GM18517 (cell line): ENCODE data around the gene OR6C2.
"Not testable (repeated sequence)": the region's sequence is repeated elsewhere in the genome, so short reads cannot be mapped to it uniquely, and the experiment has no call there.

Experiments
- ATAC-seq: cut with Tn5 transposase; IDR thresholded peaks from one replicate; pipeline ENCODE4 v1.9.1; 2021; ENCODE audit warnings: mild to moderate bottlenecking, moderate library complexity; ENCODE audit not compliant: unreplicated experiment

Gene OR6C2

GRCh38 chr12:55443776-55444175 lies at the start of gene OR6C2:
Gene OR6C2, plus strand, starts transcription at chr12:55444076. Its CDS starts 8,138 bp downstream, at chr12:55452214.
- ATAC-seq = no peak

GRCh38 chr12:55396326-55396725 lies 47.5 kb upstream of the OR6C2 start:
- no peak for ATAC-seq

- ATAC-seq = no peak
Measured at GRCh38 chr12:55400229-55400628, 43.6 kb upstream of the OR6C2 start, which contains the start of gene OR6C65. Gene OR6C65, plus strand, starts transcription at chr12:55400529. Its CDS starts 0 bp downstream, at chr12:55400529.

GRCh38 chr12:55407866-55408265 lies 36.0 kb upstream of the OR6C2 start:
- ATAC-seq = no peak

- ATAC-seq = not testable (repeated sequence)
Measured at GRCh38 chr12:55409133-55409532, 34.7 kb upstream of the OR6C2 start.

- ATAC-seq = not testable (repeated sequence)
Measured at GRCh38 chr12:55412138-55412537, 31.7 kb upstream of the OR6C2 start.

GRCh38 chr12:55413498-55414388 lies 30.1 kb upstream of the OR6C2 start:
- ATAC-seq = not testable (repeated sequence)

- not testable (repeated sequence) for ATAC-seq
Measured at GRCh38 chr12:55414396-55414823, 29.5 kb upstream of the OR6C2 start.

- not testable (repeated sequence) for ATAC-seq
Measured at GRCh38 chr12:55414889-55415288, 29.0 kb upstream of the OR6C2 start.

GRCh38 chr12:55416961-55417360 lies 26.9 kb upstream of the OR6C2 start:
- ATAC-seq = no peak

GRCh38 chr12:55420307-55420962 lies 23.4 kb upstream of the OR6C2 start:
- no peak for ATAC-seq

- ATAC-seq = no peak
Measured at GRCh38 chr12:55425954-55426353, 17.9 kb upstream of the OR6C2 start, which contains the start of gene OR6C76. Gene OR6C76, plus strand, starts transcription at chr12:55426254. Its CDS starts 0 bp downstream, at chr12:55426254.

- no peak for ATAC-seq
Measured at GRCh38 chr12:55428331-55429243, 15.3 kb upstream of the OR6C2 start.

GRCh38 chr12:55441233-55441632 lies 2.6 kb upstream of the OR6C2 start:
- not testable (repeated sequence) for ATAC-seq

- no peak for ATAC-seq
Measured at GRCh38 chr12:55445357-55445756, 1.5 kb downstream of the OR6C2 start.

- no peak for ATAC-seq
Measured at GRCh38 chr12:55446326-55446725, 2.5 kb downstream of the OR6C2 start.

- no peak for ATAC-seq
Measured at GRCh38 chr12:55448825-55449224, 4.9 kb downstream of the OR6C2 start.

GRCh38 chr12:55464926-55465325 lies 21.1 kb downstream of the OR6C2 start:
- ATAC-seq = not testable (repeated sequence)

GRCh38 chr12:55467836-55468235 lies 24.0 kb downstream of the OR6C2 start:
- peak; percentile 59 for ATAC-seq

GRCh38 chr12:55469291-55469690 lies 25.4 kb downstream of the OR6C2 start:
- ATAC-seq = no peak
